ENCODE results near the gene UAP1. TPM values are rescaled to one million over a fixed set of nuclear protein-coding genes. Genes with fewer than 3 reads are reported as not detected.
A peak's percentile ranks its signal among the peaks of the same experiment; 100 is the strongest.
"Not testable (repeated sequence)": the region's sequence is repeated elsewhere in the genome, so short reads cannot be mapped to it uniquely, and the experiment has no call there.

Gene UAP1
- total RNA-seq, 1 experiment from 2014 or later, result 122 TPM

DNA sequence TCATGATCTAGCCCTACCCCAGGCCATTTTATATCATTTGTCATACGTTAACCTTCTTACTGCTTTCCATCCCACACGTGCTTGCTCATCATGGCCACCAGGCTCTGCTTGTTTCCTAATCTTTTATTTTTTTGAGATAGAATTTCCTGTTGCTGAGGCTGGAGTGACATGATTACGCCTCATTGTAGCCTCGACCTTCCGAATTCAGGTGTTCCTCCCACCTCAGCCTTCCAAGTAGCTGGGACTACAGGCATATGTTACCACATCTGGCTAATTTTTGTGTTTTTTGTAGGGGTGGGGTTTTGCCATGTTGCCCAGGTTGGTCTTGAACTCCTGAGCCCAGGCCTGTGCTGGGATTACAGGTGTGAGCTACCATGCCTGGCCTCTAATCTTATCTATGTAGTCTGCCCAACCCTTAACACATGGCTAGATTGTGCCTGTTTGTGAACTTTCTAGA is 3.3 kb downstream of the UAP1 start:
- DNase-seq (ENCODE audit: low read depth), result no peak

DNA sequence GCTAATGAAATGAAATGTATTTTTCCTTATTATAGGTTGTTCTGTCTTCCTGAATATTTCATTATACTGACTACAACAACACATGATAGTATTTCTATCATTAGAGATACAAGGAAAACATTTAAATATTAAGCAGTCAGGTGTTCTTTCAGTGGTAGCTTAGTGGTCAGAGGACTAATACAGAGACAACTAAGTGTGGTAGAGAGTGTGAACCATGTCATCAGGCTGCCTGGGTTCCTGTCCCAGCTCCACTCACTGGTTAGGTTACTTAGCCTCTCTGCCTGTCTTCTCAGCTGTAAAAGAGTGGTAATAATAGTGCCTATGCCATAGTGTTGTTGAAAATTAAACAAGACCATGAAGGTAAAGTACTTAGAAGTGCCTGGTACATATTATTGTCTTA is 3.9 kb downstream of the UAP1 start:
- no peak for DNase-seq (ENCODE audit: low read depth)

DNA sequence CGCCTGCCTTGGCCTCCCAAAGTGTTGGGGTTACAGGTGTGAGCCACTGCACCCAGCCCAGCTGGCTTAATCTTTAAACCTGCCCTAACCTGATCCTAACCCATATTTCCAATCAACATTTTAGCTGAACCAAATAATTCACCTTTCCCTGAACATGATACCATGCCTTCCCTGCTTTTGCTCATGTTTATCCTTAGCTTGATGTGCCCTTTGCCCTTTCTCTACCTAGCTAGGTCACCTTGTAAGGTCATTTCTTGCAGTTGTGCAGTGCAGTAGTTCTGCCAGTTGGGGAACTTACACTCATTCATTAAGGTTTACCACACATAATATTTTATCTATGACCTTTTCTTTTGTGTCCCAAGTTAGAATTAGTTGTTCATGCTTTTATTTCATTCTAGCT is 5.3 kb downstream of the UAP1 start:
- DNase-seq (ENCODE audit: low read depth), result no peak

DNA sequence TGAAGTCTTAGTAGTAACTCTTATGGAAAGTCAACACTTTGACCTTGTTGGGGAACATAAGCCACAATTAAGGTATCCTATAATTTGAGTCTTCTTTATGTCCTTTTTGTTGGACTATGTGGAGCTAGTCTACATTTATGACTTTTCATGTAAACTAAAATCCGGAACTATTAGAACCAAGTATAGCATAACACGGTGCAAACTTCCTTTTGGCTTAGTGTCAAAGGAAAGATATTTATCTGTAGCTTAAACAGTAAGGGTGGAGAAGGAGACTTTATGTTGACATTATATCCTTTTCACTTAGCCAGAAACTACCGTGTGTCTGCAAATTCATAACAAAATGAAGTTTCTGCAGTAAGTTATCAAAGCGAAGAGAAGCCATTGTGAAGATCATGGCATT is 7.3 kb downstream of the UAP1 start:
- DNase-seq (ENCODE audit: low read depth), result no peak

DNA sequence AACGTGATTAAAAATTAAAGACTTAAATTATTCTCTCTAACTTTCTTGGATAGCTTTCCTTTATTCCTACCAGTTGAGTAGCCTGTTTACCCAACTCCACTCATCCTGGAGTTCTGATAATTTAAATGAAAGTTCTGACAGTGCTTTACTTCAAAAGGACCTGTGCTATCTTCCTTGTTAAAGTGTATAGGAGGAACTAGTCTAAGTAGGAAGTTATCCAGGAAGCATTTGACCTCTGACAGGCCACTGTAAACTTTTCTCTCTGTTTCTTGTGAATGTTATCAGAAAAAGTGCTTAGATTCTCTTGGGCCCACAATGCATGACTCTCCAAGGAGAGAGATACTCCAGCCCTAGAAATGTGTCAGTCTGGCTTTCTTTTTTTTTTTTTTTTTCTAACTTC is 9.2 kb downstream of the UAP1 start:
- DNase-seq (ENCODE audit: low read depth), result no peak

DNA sequence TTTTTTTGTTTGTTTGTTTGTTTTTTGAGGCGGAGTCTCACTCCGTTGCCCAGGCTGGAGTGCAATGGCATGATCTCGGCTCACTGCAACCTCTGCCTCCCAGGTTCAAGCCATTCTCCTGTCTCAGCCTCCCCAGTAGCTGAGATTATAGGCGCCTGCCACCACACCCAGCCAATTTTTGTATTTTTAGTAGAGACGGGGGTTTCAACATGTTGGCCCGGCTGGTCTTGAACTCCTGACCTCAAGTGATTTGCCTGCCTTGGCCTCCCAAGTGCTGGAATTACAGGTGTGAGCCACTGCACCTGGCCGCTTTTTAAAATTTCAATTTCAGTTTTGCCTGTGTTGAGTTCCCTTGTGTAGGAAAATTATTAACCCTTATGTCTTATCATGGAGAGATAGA is 9.6 kb downstream of the UAP1 start:
- DNase-seq (ENCODE audit: low read depth), result not testable (repeated sequence)

DNA sequence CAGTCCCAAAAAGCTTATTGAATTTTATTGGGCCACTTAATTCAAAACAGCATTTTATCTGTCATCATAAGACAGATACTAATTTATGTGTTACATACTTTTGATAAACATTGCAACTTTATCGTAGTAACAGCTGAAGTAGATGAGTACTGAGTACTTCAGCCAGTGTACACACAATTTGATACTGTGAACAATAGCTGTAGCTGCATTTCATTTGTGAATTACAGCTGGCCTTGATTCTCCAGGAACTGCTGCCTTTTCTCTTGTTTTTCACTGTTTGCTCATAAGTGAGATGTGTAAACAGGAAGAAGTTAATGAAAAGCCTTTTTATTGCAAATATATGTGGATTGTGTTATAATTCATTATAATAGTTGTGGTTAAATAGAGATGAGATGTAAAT is 10.2 kb downstream of the UAP1 start:
- DNase-seq (ENCODE audit: low read depth), result no peak

DNA sequence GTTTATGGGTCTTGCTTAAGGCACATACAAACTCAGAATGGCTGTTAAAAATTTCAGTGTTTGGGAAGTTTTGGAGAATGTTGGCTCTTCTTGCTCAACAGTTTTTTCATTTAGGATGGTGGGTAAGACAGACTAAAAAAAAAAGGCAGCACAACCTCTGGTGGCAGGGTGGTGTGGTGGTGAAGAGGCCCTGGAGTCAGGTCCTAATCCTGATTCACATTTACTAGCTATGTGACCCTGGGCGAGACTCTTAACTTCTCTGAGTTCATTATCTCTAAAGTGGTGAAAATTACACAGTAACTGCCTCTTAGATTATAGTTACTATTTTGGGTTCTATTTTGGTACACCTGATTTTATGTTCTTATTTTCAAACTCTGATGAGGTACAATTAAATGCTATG is 11.6 kb downstream of the UAP1 start:
- no peak for DNase-seq (ENCODE audit: low read depth)

DNA sequence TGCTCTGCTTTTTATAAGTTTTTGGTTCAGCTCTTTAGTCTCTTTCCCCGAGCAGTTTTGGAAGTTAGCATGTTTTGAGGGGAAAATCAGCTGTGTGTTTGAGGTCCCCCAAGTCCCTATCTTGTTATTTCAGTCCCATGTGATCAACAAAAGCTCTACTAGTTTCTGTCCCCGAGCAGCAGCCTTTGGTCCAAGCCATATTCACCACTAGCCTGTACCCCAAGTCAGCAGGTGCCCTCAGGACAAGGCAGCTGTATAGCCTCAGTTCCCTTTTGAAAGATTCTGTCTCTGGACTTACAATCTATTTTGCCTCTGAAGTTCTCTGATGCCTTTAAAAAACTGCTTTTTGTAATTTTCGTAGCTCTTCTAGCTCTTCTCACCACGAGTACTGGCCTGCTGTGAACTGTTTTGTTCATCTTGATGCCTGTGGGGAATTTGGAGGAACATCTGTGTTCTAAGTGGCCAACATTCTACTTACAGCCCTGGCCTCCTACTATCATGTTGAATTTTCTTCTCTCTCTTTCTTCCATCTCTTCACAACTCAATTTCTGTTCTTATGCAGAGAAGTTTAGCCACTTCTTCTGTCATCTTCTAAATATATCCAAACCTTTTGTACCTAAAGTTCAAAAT is 16.7 kb downstream of the UAP1 start:
- DNase-seq (ENCODE audit: low read depth), result no peak

DNA sequence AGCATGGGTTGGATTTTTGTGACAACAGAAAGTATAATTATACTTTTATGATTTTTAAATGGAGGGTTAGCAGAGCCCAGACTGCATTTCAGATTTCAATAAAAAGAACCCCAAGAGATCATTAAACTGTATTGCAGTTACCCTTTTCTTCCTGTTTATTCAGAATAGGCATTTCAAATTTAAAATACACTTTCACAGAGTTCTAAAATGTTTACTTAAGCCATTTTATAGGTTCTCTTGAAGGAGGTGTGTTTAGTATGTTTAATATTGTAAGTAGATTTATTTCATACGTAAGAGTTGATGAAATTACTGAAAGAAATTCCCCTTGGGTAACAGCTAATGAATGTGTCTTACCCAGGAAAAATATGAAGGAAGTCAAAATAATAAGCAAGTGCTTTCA is 17.4 kb downstream of the UAP1 start:
- DNase-seq (ENCODE audit: low read depth), result no peak

DNA sequence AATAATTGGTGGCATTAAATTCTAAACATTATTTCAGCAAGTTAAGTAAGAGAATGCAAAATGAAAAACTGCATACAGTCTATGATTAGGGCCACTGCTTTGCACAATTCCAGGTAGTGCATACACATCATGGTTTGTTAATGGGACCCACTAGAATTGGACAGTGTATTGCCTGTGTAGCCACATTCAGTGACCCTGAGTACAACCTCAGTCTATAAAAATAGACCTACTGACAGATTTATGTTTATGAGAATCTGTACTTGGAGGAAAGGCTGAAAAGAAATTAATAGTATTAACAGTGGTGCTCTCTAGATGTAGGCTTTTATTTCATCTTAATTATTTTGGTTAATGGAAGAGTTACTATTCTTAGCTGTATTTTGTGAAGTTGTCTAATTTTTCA is 18.8 kb downstream of the UAP1 start:
- DNase-seq (ENCODE audit: low read depth), result no peak

DNA sequence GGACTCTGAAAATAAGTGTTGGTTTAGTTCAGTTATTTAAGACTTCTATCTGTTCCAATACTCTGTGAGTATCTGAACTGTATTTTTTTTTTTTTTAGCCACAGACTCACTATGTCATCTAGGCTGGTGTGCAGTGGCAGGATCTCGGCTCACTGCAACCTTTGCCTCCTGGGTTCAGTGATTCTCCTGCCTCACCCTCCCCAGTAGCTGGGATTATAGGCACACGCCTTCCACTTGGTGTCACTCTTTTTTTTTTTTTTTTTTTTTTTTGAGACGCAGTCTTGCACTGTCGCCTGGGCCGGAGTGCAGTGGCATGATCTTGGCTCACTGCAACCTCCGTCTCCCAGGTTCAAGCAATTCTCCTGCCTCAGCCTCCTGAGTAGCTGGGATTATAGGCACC is 21.4 kb downstream of the UAP1 start:
- DNase-seq (ENCODE audit: low read depth), result not testable (repeated sequence)

DNA sequence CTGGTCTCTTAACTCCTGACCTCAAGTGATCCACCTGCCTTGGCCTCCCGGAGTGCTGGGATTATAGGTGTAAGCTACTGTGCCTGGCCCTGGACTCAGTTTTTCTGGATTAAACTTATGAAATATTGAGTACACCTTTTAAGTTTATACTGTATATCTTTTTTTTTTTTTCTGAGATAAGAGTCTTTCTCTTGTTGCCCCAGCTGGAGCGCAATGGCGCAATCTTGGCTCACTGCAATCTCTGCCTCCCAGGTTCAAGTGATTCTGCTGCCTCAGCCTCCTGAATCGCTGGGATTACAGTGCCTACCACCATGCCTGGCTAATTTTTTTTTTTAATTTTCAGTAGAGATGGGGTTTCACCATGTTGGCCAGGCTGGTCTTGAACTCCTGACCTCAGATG is 23.6 kb downstream of the UAP1 start:
- not testable (repeated sequence) for DNase-seq (ENCODE audit: low read depth)

DNA sequence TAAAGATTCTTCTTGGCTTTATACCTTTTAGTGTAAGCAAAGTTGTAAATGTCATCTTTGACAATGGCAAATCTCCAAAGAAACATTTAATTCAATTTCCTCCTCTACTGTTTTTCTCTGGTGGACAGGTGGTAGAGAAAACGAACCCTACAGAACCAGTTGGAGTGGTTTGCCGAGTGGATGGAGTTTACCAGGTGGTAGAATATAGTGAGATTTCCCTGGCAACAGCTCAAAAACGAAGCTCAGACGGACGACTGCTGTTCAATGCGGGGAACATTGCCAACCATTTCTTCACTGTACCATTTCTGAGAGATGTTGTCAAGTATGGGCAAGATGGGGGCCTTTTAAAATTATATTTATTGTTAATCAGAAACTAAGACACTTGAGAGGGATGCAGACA is 25.8 kb downstream of the UAP1 start:
- DNase-seq (ENCODE audit: low read depth), result peak; percentile 14

DNA sequence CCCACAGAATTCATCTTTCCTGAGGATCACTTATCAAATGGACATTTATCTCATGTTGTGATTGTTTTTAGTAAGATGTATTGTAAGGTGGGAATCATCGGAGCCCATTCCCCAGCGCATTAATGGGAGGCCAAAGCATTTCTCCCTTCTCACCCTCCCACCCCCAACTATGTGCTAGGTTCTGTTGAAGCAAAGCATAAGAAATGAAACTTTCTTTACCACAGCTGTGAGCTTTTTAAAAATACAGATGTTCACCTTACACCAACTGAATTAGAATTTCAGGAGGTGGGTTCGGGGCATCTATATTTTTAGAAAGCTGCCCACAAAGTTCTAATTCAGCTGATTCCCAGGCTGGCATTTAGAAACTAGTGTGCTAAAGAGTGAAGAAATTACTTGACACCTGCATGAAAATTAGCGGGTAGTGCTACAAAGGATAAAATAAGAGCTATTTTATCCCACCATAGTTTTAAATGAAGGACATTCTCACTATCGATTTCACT is 26.3 kb downstream of the UAP1 start:
- DNase-seq (ENCODE audit: low read depth), result no peak

DNA sequence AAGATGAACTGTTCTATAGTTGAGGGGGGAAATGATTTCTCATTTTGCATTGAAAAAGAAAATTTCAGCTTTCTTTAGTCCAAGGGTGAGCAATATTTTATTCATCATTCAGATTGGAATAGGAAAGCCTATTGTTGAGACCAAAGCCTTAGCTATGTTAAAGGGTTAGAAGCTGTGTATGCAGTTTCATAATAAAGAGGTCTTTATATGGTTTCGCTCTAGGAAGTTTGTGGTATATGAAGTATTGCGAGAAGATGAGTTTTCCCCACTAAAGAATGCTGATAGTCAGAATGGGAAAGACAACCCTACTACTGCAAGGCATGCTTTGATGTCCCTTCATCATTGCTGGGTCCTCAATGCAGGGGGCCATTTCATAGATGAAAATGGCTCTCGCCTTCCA is 28.6 kb downstream of the UAP1 start:
- no peak for DNase-seq (ENCODE audit: low read depth)

DNA sequence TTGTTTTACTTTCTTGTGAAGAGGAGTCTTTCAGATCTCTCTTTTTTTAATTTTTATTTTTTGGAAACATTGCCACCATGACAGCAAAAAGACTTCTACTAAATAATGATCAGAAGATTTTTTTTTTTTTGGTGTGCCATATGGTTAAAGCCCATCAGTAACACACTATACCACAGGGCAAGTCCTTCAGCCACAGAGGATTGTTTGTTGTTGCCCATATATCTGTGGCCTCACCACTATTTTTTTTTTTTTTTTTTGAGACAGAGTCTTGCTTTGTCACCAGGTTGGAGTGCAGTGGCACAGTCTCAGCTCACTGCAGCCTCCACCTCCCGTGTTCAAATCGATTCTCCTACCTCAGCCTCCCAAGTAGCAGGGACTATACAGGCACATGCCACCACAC is 29.2 kb downstream of the UAP1 start:
- DNase-seq (ENCODE audit: low read depth), result no peak

DNA sequence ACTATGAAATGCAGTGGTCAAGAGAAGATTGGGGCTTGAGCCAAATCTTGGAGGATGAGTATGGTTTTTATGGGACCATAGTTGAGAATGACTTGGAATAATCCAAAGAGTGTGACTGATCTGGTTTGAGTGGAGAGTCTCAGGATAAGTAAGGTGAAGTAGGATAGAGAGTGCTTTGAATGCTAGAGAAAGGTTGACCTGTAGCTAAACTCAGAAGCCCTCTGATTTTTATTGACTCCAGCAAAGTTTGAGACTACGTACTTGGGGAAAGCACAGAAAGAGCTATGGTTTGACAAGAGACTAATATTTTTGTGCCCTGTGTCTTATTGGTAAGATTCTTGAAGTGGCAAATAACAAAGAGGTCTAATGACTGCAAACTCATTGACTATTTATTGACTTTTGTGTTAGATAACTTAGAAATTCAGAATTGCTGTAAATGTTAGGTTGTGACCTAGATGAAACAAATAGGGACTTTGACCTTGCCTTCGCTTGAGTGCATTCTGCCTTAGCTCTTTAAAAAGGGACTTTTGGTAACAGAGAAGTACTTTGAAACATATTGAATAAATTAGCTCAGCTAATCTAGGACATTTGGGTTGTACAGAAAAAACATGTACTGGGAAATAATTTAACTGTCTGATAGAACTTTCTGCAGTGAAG is 35.1 kb downstream of the UAP1 start:
- no peak for DNase-seq (ENCODE audit: low read depth)

DNA sequence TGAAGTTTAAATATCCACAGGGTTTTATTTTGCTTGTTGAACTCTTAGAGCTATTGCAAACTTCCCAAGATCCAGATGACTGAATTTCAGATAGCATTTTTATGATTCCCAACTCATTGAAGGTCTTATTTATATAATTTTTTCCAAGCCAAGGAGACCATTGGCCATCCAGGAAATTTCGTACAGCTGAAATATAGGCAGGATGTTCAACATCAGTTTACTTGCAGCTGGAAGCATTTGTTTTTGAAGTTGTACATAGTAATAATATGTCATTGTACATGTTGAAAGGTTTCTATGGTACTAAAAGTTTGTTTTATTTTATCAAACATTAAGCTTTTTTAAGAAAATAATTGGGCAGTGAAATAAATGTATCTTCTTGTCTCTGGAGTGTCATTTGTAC is 37.9 kb downstream of the UAP1 start:
- no peak for DNase-seq (ENCODE audit: low read depth)

DNA sequence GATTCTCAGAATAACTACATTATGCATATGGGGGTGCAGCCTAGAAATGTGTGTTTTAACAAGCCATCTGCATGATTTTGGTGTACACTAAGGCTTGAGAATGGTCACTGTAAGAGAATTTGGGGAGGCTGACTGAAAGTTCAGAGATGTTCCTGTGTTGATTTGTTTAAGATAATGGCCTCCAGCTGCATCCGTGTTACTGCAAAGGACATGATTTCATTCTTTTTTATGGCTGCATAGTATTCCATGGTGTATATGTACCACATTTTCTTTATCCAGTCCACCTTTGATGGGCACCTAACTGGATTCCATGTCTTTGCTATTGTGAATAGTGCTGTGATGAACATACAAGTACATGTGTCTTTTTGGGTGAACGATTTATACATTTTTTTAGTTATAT is 41.6 kb downstream of the UAP1 start:
- DNase-seq (ENCODE audit: low read depth), result not testable (repeated sequence)

DNA sequence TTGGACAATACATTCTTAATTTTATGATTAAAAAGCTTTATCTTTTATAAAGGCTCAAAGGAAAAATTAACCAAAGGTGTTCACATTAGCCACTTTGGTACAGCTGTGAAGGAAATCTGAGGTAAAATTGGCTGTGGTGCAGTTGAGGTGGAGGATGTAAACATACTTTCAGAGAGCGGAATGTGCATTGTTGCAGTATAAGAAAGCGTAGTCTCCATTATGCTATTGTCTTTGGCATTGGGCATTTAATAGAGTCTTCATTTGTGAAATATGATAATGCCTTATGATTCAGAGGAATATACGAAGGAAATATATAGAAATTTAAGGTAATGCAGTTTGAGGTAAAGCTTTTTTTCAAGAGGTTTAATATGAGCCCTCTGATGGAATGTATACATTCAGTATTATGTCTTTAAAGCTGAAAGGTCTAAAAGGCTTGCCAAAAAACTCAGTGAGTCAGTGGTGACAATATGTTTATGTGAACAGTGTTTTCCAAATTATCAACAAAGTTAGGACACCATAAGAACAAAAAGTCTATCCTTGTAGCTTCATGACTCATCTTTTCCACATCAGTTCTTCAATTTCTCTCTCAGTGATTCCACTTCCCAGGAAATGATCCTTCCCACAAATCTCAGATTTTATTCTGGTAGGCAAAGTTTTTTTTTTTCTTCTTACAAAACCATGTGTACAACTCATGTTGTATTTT is 43.9 kb downstream of the UAP1 start:
- DNase-seq (ENCODE audit: low read depth), result peak; percentile 95

DNA sequence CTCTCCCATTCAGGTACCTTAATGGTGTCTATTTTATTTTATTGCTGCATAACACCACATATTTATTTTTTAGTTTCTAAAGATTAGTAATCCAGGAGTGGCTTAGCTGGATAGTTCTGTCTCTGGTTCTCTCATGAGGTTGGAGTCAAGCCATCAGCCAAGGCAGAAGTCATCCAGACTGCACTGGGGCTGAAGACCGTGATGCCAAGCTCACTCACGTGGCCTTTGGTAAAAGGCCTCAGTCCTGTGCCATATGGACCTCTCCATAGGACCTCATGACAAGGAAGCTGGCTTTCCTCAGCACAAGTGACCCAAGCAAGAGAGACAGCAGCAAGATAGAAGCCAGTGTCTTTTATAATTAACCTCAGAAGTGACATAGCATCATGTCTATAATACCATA is 47.8 kb downstream of the UAP1 start:
- DNase-seq (ENCODE audit: low read depth), result no peak
